Measurements from ENCODE around the gene CLK1. TPM values are rescaled to one million over a fixed set of nuclear protein-coding genes. Genes with fewer than 3 reads are reported as not detected.
A peak's percentile ranks its signal among the peaks of the same experiment; 100 is the strongest.

The CLK1 gene
- total and polyA plus RNA-seq, 9 of the 15 experiments (the other 6 are each of a cell fraction or from before 2014, with no cell fraction given), result 29.3 to 99.2 (median 47.0) TPM

GRCh38 chr2:200850512-200851256, 13.8 kb downstream of the CLK1 start:
- CTCF ChIA-PET (ENCODE audit: low intra/inter-chr PET ratio), result no interaction called here
- Histone ChIP-seq H3K9ac (ENCODE audit: insufficient read depth in 1 of 2, low read depth in 2 of 2, low read length in 2 of 2) (no peak overlapping the region), H3K4me3 (no peak overlapping the region), H3K27me3 (ENCODE audit: control insufficient read depth in 2 of 2, insufficient read depth in 2 of 2, low read length in 2 of 2) (no peaks in the 10 kb centered on the region), H3K36me3 (ENCODE audit: control insufficient read depth, insufficient read depth, low read length) (peaks cover 46% of the 10 kb centered on the region), H3K79me2 (ENCODE audit: control insufficient read depth, insufficient read depth, low read length) (no peaks in the 10 kb centered on the region), H3K9me3 (replicated peaks; ENCODE audit: control insufficient read depth, insufficient read depth, low read depth, low read length) (no peaks in the 10 kb centered on the region), H3K9me1 (ENCODE audit: control insufficient read depth, insufficient read depth, low read length) (no peaks in the 10 kb centered on the region), H4K20me1 (replicated peaks; ENCODE audit: control insufficient read depth, insufficient read depth, low read length) (no peaks in the 10 kb centered on the region), H2AFZ (ENCODE audit: low read depth, low read length) (no peak overlapping the region), H3K27ac (ENCODE audit: extremely low read depth, low read depth, low read length) (no peak overlapping the region), H3K4me1 (replicated peaks in 1 of 2; ENCODE audit: control insufficient read depth in 2 of 2, insufficient read depth in 2 of 2, low read length in 2 of 2) (no peaks in the 10 kb centered on the region; a peak in 1 of 5 replicates), H3K4me2 (ENCODE audit: insufficient read depth, low read length) (no peak overlapping the region; the same call in 1 of the 2 replicates)
- intact Hi-C loops (cut with micrococcal nuclease), result loop anchor here (2.0 kb wide), 1 partner anchor 138 kb away; no protein-coding TSS in a partner anchor
- in situ Hi-C loops (cut with MboI), result no loop called here
- ATAC-seq, result peak; percentile 82
- peak; percentile 65 for FAIRE-seq
- 23% methylated on average over 12 of the region's 14 CpGs for WGBS (ENCODE audit: insufficient coverage, low coverage, missing lambda C conversion rate)
- no TSS peak for BruUV-seq (replicated peaks)
- POLR2A ChIA-PET, result interaction anchor here (0.7 to 3.9 kb wide), 4 partner anchors 9 to 23 kb away, joined by 3 to 27 read pairs (median 6); partner anchors contain the start of gene CLK1
- DNase-seq (ENCODE audit: extremely low read depth in 1 of 4, low spot score in 3 of 4), result peak in 3 of 4 experiments; percentile 12 to 61 (median 36)
- no peak for TF ChIP-seq POLR2B (IDR thresholded peaks at IDR 0.05; ENCODE audit: low read depth, partially characterized antibody)
- TF ChIP-seq BRF1 (IDR thresholded peaks at IDR 0.05; ENCODE audit: borderline replicate concordance, extremely low read depth, insufficient read length), result no peak
- peak; percentile 64 to 77; a peak in 3 of 4 replicates for TF ChIP-seq MNT (conservative IDR thresholded peaks at IDR 0.05)
- TF ChIP-seq ATF6 (CRISPR knock-in tag; IDR thresholded peaks at IDR 0.05), result no peak
- TF ChIP-seq HEY1 (CRISPR knock-in tag; IDR thresholded peaks at IDR 0.05; ENCODE audit: borderline replicate concordance), result no peak
- TF ChIP-seq L3MBTL2 (IDR thresholded peaks at IDR 0.05), result peak; percentile 60
- TF ChIP-seq MED1 (CRISPR knock-in tag; IDR thresholded peaks at IDR 0.05; ENCODE audit: borderline replicate concordance), result no peak
- TF ChIP-seq E2F6 (IDR thresholded peaks at IDR 0.05; ENCODE audit: borderline replicate concordance in 1 of 2, extremely low read depth in 1 of 2, insufficient read depth in 1 of 2, insufficient read length in 1 of 2, low read depth in 1 of 2, low read length in 1 of 2, poor library complexity in 1 of 2, severe bottlenecking in 1 of 2), result peak in 1 of 2 experiments; percentile 41
- peak; percentile 61 for TF ChIP-seq MAX (CRISPR knock-in tag; IDR thresholded peaks at IDR 0.05)
- TF ChIP-seq POLR2AphosphoS2 (IDR thresholded peaks at IDR 0.05; ENCODE audit: low read length), result peak; percentile 72; the same call in 1 of the 2 replicates
- no peak for TF ChIP-seq VEZF1 (CRISPR knock-in tag; IDR thresholded peaks at IDR 0.05)

Measured in K562 (cell line).